A549 (cell line): ENCODE results near the gene PARVB.

Experiments
- JUN ChIP-seq, 2 experiments: fragments of >200 bp; sonication (Bioruptor Twin); formaldehyde crosslinking; IDR thresholded peaks; 2 replicates in 1 of 2; 3 replicates in 1 of 2; pipeline ENCODE4 v1.6.1; 2016 to 2017
- ZNF302 ChIP-seq: fragments of 250-450 bp; sonication (Bioruptor Pico); IDR thresholded peaks from 2 replicates; pipeline ENCODE4 v1.9.0; 2021; ENCODE audit warnings: inconsistent platforms, mild to moderate bottlenecking, moderate library complexity
- TF ChIP-seq, protein P1 (sequence below): fragments of 200-600 bp; sonication (generic); IDR thresholded peaks from 2 replicates; pipeline ENCODE4 v1.6.1; 2016; ENCODE audit warnings: antibody characterized with exemption, mild to moderate bottlenecking, moderate library complexity

DNA sequence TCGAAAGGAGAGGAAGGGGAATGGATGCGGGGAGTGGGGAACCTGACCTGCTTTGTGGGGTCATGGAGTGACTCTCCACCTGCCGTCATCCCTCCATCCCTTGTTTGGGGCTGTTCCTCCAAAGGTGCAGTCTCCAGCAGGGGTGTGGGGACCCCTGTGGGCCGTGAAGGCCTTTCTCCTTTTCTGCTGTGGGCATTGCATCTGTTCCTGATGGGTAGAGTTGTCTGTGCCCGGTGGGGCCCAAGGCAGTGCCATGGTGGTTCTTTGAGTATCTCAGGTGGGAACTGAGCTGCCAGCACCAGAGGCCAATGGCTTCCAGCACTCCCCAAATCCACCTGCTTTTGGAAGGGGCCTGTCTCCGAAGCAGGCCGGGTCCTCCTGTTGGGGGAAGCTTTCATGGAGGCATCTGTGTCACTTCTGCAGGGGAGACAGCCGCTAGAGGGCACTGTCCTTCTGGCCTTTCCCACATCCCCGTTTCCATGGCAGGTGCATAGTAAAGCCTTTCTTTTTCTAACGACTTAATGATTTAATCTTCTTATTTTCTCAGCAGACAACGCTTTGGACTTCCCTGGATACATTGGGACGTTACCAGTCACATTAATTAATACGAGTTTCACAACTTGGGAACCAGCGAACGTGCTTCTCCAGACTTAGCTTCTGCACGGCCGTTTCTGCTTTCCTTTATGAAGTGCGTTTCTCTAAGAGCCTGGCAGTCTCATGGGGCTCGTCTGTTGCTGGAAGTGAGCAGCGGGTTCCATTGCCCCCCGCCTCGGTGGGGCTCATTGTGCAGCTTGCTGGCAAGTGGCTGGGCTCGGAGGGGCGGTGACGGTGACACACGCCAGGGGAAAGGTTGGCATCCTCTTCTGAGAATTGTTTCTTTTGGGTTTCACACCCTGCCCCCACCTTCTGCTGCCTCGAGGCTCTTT is 57.1 kb downstream of the PARVB start:
- TF ChIP-seq JUN (IDR thresholded peaks at IDR 0.05) (no peak), ZNF302 (CRISPR knock-in tag) (no peak)
- TF ChIP-seq, protein P1, sequence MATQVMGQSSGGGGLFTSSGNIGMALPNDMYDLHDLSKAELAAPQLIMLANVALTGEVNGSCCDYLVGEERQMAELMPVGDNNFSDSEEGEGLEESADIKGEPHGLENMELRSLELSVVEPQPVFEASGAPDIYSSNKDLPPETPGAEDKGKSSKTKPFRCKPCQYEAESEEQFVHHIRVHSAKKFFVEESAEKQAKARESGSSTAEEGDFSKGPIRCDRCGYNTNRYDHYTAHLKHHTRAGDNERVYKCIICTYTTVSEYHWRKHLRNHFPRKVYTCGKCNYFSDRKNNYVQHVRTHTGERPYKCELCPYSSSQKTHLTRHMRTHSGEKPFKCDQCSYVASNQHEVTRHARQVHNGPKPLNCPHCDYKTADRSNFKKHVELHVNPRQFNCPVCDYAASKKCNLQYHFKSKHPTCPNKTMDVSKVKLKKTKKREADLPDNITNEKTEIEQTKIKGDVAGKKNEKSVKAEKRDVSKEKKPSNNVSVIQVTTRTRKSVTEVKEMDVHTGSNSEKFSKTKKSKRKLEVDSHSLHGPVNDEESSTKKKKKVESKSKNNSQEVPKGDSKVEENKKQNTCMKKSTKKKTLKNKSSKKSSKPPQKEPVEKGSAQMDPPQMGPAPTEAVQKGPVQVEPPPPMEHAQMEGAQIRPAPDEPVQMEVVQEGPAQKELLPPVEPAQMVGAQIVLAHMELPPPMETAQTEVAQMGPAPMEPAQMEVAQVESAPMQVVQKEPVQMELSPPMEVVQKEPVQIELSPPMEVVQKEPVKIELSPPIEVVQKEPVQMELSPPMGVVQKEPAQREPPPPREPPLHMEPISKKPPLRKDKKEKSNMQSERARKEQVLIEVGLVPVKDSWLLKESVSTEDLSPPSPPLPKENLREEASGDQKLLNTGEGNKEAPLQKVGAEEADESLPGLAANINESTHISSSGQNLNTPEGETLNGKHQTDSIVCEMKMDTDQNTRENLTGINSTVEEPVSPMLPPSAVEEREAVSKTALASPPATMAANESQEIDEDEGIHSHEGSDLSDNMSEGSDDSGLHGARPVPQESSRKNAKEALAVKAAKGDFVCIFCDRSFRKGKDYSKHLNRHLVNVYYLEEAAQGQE, result no peak
